K562 (cell line): ENCODE measurements around the gene KNSTRN. TPM values are rescaled to one million over a fixed set of nuclear protein-coding genes. Genes with fewer than 3 reads are reported as not detected.

ENCODE experiments used
- CHD4 ChIP-seq: fragments of 200-600 bp; sonication (generic); IDR thresholded peaks from 3 replicates; pipeline ENCODE4 v1.6.1; 2012; ENCODE audit warnings: low read depth, mild to moderate bottlenecking, mixed read lengths, low read length, inconsistent platforms; ENCODE audit not compliant: insufficient read depth, insufficient replicate concordance, poor library complexity, severe bottlenecking
- ETV5 ChIP-seq: sonication (generic); formaldehyde crosslinking; IDR thresholded peaks from 2 replicates; pipeline ENCODE4 v1.4.0; 2020; ENCODE audit warnings: low read depth, mild to moderate bottlenecking, missing genetic modification reagents
- IFI16 ChIP-seq: fragments of 250-450 bp; sonication (Bioruptor Pico); IDR thresholded peaks from 2 replicates; pipeline ENCODE4 v2.1.2; 2022; ENCODE audit warnings: mild to moderate bottlenecking, inconsistent platforms
- KAT7 ChIP-seq: sonication (generic); formaldehyde crosslinking; IDR thresholded peaks from 2 replicates; pipeline ENCODE4 v1.8.0; 2022; ENCODE audit warnings: missing genetic modification reagents, mild to moderate bottlenecking, borderline replicate concordance
- KAT8 ChIP-seq: fragments of 450-650 bp; IDR thresholded peaks from 2 replicates; pipeline ENCODE4 v1.6.1; 2016; ENCODE audit warnings: low read depth, mild to moderate bottlenecking
- NFE2 ChIP-seq: IDR thresholded peaks from 2 replicates; pipeline ENCODE4 v1.6.1; 2014; ENCODE audit warnings: antibody characterized with exemption, low read depth
- NRF1 ChIP-seq, 2 experiments: fragments of 450-650 bp; IDR thresholded peaks in 1 of 2; conservative IDR thresholded peaks in 1 of 2; 2 replicates each; pipeline ENCODE4 v1.6.1; 2014; ENCODE audit warnings: mild to moderate bottlenecking in 2 of 2
- PML ChIP-seq: IDR thresholded peaks from 2 replicates; pipeline ENCODE4 v1.6.1; 2012; ENCODE audit warnings: low read length, inconsistent platforms
- POLR2G ChIP-seq: fragments of 200-400 bp; formaldehyde crosslinking; IDR thresholded peaks from 2 replicates; pipeline ENCODE4 v1.6.1; 2017; ENCODE audit warnings: low read depth, mild to moderate bottlenecking, antibody characterized with exemption, low read length, moderate library complexity
- RBM22 ChIP-seq: fragments of 200-400 bp; formaldehyde crosslinking; IDR thresholded peaks from 2 replicates; pipeline ENCODE4 v1.6.1; 2018; ENCODE audit warnings: low read length, low read depth; ENCODE audit not compliant: poor library complexity, severe bottlenecking
- SETDB1 ChIP-seq: IDR thresholded peaks from one replicate; pipeline ENCODE4 v1.6.1; 2012; ENCODE audit warnings: low read length, control low read depth, inconsistent platforms
- ZC3H4 ChIP-seq: sonication (generic); formaldehyde crosslinking; IDR thresholded peaks from 2 replicates; pipeline ENCODE4 v1.9.0; 2021; ENCODE audit warnings: missing genetic modification reagents, borderline replicate concordance
- ZFP1 ChIP-seq: fragments of 450-650 bp; formaldehyde crosslinking; IDR thresholded peaks from 2 replicates; pipeline ENCODE4 v1.4.0; 2020; ENCODE audit warnings: mild to moderate bottlenecking, mixed read lengths
- ZFX ChIP-seq: sonication (generic); formaldehyde crosslinking; IDR thresholded peaks from 2 replicates; pipeline ENCODE4 v1.8.0; 2022; ENCODE audit warnings: mild to moderate bottlenecking, missing genetic modification reagents, moderate library complexity
- ZNF133 ChIP-seq: fragments of 250-450 bp; sonication (Bioruptor Pico); IDR thresholded peaks from 2 replicates; pipeline ENCODE4 v1.4.0; 2020; ENCODE audit warnings: mild to moderate bottlenecking
- polyA plus RNA-seq, 8 experiments: library from polyadenylated mRNA; depleted of rRNA in 4 of 8; stranded (reverse) in 5 of 8; unstranded in 3 of 8; fragments of >200 nt; fragmentation: Nextera tagmentation in 2 of 8; fragmentation: Illumina TruSeq in 1 of 8; extraction: Ambion mirVana in 2 of 8; extraction: Trizol in 1 of 8; gene quantifications; 2 replicates each; pipeline versions ENCODE4 v1.2.1 to v1.2.3, GENCODE V29; 2011 to 2014; ENCODE audit warnings: inconsistent platforms in 1 of 8, missing spikeins in 1 of 8
- total RNA-seq, 7 experiments: library from RNA; depleted of rRNA in 6 of 7; stranded (reverse); fragments of >200 nt in 6 of 7; fragmentation: Illumina TruSeq in 2 of 7; extraction: Trizol in 2 of 7; gene quantifications; 2 replicates each; pipeline versions ENCODE4 v1.2.1 to v1.2.3, GENCODE V29; 2011 to 2021; ENCODE audit warnings: low replicate concordance in 1 of 7
- TF ChIP-seq, protein P1 (sequence below): sonication (generic); formaldehyde crosslinking; IDR thresholded peaks from 2 replicates; pipeline ENCODE4 v1.4.0; 2020; ENCODE audit warnings: mild to moderate bottlenecking, missing genetic modification reagents
- TF ChIP-seq, protein P2 (sequence below): fragments of 250-450 bp; sonication (Bioruptor Pico); IDR thresholded peaks from 2 replicates; pipeline ENCODE4 v1.6.1; 2021; ENCODE audit warnings: mild to moderate bottlenecking
- TF ChIP-seq, protein P3 (sequence below), 2 experiments: fragments of 450-650 bp; IDR thresholded peaks; 2 replicates each; pipeline ENCODE4 v1.6.1; 2018; ENCODE audit warnings: mild to moderate bottlenecking in 2 of 2, low read depth in 1 of 2; ENCODE audit not compliant: partially characterized antibody in 2 of 2

The KNSTRN gene
- total and polyA plus RNA-seq, 9 of the 15 experiments (the other 6 are each of a cell fraction or from before 2014, with no cell fraction given), result 48.7 to 88.2 (median 66.3) TPM

DNA sequence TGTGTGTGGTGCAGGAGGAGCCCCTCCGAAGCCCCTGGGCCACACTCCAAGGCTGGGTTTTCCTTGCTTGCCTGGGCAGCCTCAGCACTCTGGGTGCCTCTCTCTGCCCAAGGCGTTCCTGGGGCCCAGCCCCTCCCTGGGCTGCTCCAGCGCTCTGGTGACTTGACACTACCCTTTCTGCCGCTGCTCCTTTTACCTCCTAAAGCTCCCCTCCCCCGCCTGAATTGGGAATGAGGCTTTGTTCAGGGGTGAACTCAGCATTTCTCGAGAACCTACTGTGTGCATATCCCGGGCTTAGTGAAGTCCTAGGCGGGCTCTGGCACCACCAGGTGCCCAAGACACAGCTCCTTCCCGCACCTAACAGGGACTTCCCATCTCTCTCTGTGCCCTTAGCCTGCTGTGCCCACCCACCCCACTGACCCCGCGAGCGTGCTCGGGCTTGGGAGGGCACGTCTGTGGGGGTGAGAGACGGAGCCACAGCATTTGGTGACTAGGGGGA, 57.0 kb downstream of the KNSTRN start (continued):
- TF ChIP-seq ZC3H4 (CRISPR knock-in tag) (peak; percentile 82; the same call in 1 of the 2 replicates), KAT7 (no peak), ZFP1 (CRISPR knock-in tag) (no peak), NRF1 (conservative IDR thresholded peaks at IDR 0.05 in 1 of 2, IDR thresholded peaks at IDR 0.05 in 1 of 2) (peak; percentile 36 to 45; a peak in 2 of 4 replicates), CHD4 (no peak), ETV5 (CRISPR knock-in tag) (no peak), KAT8 (no peak), SETDB1 (no peak), PML (no peak), NFE2 (peak; percentile 59), ZFX (CRISPR knock-in tag) (peak; percentile 37; the same call in 1 of the 2 replicates), IFI16 (CRISPR knock-in tag) (no peak), RBM22 (no peak), POLR2G (peak; percentile 63; the same call in 1 of the 2 replicates), ZNF133 (CRISPR knock-in tag) (no peak)
- TF ChIP-seq, protein P1, sequence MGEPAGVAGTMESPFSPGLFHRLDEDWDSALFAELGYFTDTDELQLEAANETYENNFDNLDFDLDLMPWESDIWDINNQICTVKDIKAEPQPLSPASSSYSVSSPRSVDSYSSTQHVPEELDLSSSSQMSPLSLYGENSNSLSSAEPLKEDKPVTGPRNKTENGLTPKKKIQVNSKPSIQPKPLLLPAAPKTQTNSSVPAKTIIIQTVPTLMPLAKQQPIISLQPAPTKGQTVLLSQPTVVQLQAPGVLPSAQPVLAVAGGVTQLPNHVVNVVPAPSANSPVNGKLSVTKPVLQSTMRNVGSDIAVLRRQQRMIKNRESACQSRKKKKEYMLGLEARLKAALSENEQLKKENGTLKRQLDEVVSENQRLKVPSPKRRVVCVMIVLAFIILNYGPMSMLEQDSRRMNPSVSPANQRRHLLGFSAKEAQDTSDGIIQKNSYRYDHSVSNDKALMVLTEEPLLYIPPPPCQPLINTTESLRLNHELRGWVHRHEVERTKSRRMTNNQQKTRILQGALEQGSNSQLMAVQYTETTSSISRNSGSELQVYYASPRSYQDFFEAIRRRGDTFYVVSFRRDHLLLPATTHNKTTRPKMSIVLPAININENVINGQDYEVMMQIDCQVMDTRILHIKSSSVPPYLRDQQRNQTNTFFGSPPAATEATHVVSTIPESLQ (CRISPR knock-in tag), result no peak
- TF ChIP-seq, protein P2, sequence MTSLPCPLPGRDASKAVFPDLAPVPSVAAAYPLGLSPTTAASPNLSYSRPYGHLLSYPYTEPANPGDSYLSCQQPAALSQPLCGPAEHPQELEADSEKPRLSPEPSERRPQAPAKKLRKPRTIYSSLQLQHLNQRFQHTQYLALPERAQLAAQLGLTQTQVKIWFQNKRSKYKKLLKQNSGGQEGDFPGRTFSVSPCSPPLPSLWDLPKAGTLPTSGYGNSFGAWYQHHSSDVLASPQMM (CRISPR knock-in tag), result no peak
- TF ChIP-seq, protein P3, sequence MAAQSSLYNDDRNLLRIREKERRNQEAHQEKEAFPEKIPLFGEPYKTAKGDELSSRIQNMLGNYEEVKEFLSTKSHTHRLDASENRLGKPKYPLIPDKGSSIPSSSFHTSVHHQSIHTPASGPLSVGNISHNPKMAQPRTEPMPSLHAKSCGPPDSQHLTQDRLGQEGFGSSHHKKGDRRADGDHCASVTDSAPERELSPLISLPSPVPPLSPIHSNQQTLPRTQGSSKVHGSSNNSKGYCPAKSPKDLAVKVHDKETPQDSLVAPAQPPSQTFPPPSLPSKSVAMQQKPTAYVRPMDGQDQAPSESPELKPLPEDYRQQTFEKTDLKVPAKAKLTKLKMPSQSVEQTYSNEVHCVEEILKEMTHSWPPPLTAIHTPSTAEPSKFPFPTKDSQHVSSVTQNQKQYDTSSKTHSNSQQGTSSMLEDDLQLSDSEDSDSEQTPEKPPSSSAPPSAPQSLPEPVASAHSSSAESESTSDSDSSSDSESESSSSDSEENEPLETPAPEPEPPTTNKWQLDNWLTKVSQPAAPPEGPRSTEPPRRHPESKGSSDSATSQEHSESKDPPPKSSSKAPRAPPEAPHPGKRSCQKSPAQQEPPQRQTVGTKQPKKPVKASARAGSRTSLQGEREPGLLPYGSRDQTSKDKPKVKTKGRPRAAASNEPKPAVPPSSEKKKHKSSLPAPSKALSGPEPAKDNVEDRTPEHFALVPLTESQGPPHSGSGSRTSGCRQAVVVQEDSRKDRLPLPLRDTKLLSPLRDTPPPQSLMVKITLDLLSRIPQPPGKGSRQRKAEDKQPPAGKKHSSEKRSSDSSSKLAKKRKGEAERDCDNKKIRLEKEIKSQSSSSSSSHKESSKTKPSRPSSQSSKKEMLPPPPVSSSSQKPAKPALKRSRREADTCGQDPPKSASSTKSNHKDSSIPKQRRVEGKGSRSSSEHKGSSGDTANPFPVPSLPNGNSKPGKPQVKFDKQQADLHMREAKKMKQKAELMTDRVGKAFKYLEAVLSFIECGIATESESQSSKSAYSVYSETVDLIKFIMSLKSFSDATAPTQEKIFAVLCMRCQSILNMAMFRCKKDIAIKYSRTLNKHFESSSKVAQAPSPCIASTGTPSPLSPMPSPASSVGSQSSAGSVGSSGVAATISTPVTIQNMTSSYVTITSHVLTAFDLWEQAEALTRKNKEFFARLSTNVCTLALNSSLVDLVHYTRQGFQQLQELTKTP (IDR thresholded peaks at IDR 0.05; ENCODE audit: low read depth in 1 of 2, partially characterized antibody in 2 of 2), result peak in 1 of 2 experiments; percentile 16
